Measurements from ENCODE around the gene PRR14. TPM values are rescaled to one million over a fixed set of nuclear protein-coding genes. Genes with fewer than 3 reads are reported as not detected.
"Not testable (repeated sequence)": the region's sequence is repeated elsewhere in the genome, so short reads cannot be mapped to it uniquely, and the experiment has no call there.

Gene PRR14
- total RNA-seq, 1 donor from 2014 or later, result 45.3 TPM

GRCh38 chr16:30628628-30629540 is 21.9 kb upstream of the PRR14 start:
- no peaks in the 10 kb centered on the region for H3K9me3 Mint-ChIP-seq (ENCODE audit: unreplicated experiment)
- H3K27ac Mint-ChIP-seq (ENCODE audit: unreplicated experiment), result no peak overlapping the region
- no peaks in the 10 kb centered on the region for H3K36me3 Mint-ChIP-seq (ENCODE audit: low read depth, unreplicated experiment)
- H3K27me3 Mint-ChIP-seq (ENCODE audit: unreplicated experiment), result no peaks in the 10 kb centered on the region
- peak; percentile 88 for DNase-seq (ENCODE audit: low spot score)
- H3K4me1 Mint-ChIP-seq (ENCODE audit: unreplicated experiment), result no peaks in the 10 kb centered on the region
- no peak overlapping the region for H3K4me3 Mint-ChIP-seq (ENCODE audit: unreplicated experiment)
- peak; percentile 82 for TF ChIP-seq CTCF (IDR thresholded peaks at IDR 0.05; ENCODE audit: unreplicated experiment)

GRCh38 chr16:30632454-30632853 is 18.3 kb upstream of the PRR14 start:
- H3K4me1 Mint-ChIP-seq (ENCODE audit: unreplicated experiment), result peaks cover 12% of the 10 kb centered on the region
- not testable (repeated sequence) for H3K4me3 Mint-ChIP-seq (ENCODE audit: unreplicated experiment); H3K36me3 Mint-ChIP-seq (ENCODE audit: low read depth, unreplicated experiment); H3K27me3 Mint-ChIP-seq (ENCODE audit: unreplicated experiment); H3K27ac Mint-ChIP-seq (ENCODE audit: unreplicated experiment); DNase-seq (ENCODE audit: low spot score); H3K9me3 Mint-ChIP-seq (ENCODE audit: unreplicated experiment)

DNA sequence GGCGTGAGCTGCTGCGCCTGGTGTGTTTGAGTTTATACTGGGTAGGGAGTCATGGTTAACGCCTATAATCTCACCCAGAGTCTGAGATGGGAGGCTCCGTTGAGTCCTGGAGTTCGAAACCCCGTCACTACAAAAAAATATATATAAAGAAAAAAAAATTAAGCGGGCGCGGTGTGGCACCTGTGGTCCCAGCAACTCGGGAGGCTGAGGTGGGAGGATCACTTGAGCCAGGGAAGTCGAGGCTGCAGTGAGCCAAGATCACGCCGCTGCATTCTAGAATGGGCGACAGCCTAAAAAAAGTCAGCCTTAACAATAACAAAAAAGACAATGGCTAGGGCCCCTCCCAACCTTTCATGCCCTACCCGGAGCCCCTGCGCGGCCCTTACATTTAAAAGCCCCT is 17.2 kb upstream of the PRR14 start:
- no peak for DNase-seq (ENCODE audit: low spot score)
- no peak overlapping the region for H3K4me3 Mint-ChIP-seq (ENCODE audit: unreplicated experiment)
- no peak for TF ChIP-seq CTCF (IDR thresholded peaks at IDR 0.05; ENCODE audit: unreplicated experiment)
- peaks cover 2% of the 10 kb centered on the region for H3K27me3 Mint-ChIP-seq (ENCODE audit: unreplicated experiment)
- peaks cover 12% of the 10 kb centered on the region for H3K4me1 Mint-ChIP-seq (ENCODE audit: unreplicated experiment)
- H3K36me3 Mint-ChIP-seq (ENCODE audit: low read depth, unreplicated experiment), result peaks cover 4% of the 10 kb centered on the region
- H3K27ac Mint-ChIP-seq (ENCODE audit: unreplicated experiment), result peak overlapping the region; percentile 97
- H3K9me3 Mint-ChIP-seq (ENCODE audit: unreplicated experiment), result no peaks in the 10 kb centered on the region

- Mint-ChIP-seq H3K27me3 (ENCODE audit: unreplicated experiment) (peaks cover 2% of the 10 kb centered on the region), H3K4me1 (ENCODE audit: unreplicated experiment) (peaks cover 12% of the 10 kb centered on the region), H3K27ac (ENCODE audit: unreplicated experiment) (no peak overlapping the region), H3K4me3 (ENCODE audit: unreplicated experiment) (no peak overlapping the region), H3K36me3 (ENCODE audit: low read depth, unreplicated experiment) (peaks cover 4% of the 10 kb centered on the region), H3K9me3 (ENCODE audit: unreplicated experiment) (no peaks in the 10 kb centered on the region)
- TF ChIP-seq CTCF (IDR thresholded peaks at IDR 0.05; ENCODE audit: unreplicated experiment), result no peak
- DNase-seq (ENCODE audit: low spot score), result no peak
Measured at GRCh38 chr16:30636599-30636998, 14.2 kb upstream of the PRR14 start.

DNA sequence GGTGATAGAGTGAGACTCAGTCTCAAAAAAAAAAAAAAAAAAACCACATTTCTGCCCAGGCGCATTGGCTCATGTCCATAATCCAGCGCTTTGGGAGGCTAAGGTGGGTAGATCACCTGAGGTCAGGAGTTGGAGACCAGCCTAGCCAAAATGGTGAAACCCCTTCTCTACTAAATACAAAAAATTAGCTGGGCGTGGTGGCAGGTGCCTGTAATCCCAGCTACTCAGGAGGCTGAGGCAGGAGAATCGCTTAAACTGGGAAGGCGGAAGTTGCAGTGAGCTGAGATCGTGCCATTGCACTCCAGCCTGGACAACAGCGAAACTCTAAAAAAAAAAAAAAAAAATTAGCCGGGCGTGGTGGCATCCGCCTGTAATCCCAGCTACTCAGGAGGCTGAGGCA is 13.6 kb upstream of the PRR14 start:
- H3K36me3 Mint-ChIP-seq (ENCODE audit: low read depth, unreplicated experiment); H3K27me3 Mint-ChIP-seq (ENCODE audit: unreplicated experiment); H3K9me3 Mint-ChIP-seq (ENCODE audit: unreplicated experiment); H3K27ac Mint-ChIP-seq (ENCODE audit: unreplicated experiment); DNase-seq (ENCODE audit: low spot score); H3K4me3 Mint-ChIP-seq (ENCODE audit: unreplicated experiment): not testable (repeated sequence)
- peaks cover 12% of the 10 kb centered on the region for H3K4me1 Mint-ChIP-seq (ENCODE audit: unreplicated experiment)

DNA sequence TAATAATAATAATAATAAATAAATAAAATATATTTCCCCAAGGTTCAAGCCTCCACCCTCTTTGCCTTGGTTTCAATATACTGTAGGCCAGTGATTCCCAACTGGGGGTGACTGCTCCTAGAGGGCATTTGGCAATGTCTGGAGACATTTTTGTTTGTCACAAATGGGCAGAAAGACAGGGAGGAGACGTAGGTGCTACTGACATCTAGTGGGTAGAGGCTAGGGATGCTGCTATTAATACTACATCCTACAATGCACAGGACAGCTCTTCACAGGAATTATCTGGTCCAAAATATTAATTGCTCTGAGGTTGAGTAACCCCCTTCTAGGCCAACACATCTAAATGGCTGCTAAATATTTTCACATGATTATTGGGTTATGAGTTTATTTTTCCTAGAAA is 12.8 kb upstream of the PRR14 start:
- Mint-ChIP-seq H3K4me3 (ENCODE audit: unreplicated experiment) (no peak overlapping the region), H3K36me3 (ENCODE audit: low read depth, unreplicated experiment) (peaks cover 4% of the 10 kb centered on the region), H3K4me1 (ENCODE audit: unreplicated experiment) (peaks cover 12% of the 10 kb centered on the region), H3K27ac (ENCODE audit: unreplicated experiment) (no peak overlapping the region), H3K9me3 (ENCODE audit: unreplicated experiment) (no peaks in the 10 kb centered on the region), H3K27me3 (ENCODE audit: unreplicated experiment) (peaks cover 2% of the 10 kb centered on the region)
- no peak for TF ChIP-seq CTCF (IDR thresholded peaks at IDR 0.05; ENCODE audit: unreplicated experiment)
- DNase-seq (ENCODE audit: low spot score), result no peak
